GM19043 (cell line): Measurements from ENCODE around the gene ACOT2.

ENCODE experiments used
- ATAC-seq: cut with Tn5 transposase; IDR thresholded peaks from one replicate; pipeline ENCODE4 v1.9.1; 2021; ENCODE audit warnings: low read depth; ENCODE audit not compliant: unreplicated experiment

ACOT2 gene

DNA sequence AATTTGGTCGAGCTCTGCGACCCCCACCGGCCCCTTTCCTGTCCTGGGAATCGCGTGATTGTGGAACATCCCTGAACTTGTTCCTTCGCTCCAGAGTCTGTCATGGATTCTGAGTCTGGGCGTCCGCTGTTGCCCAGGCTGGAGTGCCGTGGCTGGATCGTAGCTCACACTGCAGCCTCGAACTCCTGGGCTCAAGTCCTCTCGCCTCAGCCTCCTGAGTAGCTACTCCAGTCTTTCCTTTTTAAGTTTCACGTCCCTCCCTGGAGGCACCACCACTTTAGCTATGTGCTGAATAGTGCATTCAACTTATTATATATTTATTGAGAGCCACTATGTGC is 44.0 kb downstream of the ACOT2 start:
- ATAC-seq, result no peak

DNA sequence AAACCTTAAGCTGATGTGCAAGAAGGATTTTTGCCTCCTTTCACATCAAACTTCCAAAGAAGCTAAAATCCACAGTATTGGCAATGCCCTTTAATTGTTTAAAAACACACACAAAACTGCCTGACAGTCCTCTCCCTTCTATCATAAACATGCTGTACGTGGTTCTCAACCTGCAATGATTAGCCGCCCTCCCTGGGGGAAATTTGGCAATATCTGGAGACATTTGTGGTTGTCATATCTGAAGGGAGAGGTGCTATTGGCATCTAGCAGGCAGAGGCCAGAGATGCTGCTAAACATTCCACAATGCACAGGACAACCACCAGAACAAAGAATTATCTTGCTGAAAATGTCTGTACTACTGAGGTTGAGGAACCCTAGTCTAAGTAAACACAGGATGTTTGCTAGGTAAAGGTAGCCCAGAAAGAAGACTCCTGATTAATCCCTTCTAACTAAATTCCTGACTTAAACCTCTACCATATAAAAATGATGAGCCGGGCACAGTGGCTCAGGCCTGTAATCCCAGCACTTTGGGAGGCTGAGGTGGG is 44.5 kb downstream of the ACOT2 start:
- ATAC-seq, result no peak

GRCh38 chr14:73616831-73617230 is 47.8 kb downstream of the ACOT2 start:
- no peak for ATAC-seq

GRCh38 chr14:73619524-73619923 is 50.5 kb downstream of the ACOT2 start:
- no peak for ATAC-seq

DNA sequence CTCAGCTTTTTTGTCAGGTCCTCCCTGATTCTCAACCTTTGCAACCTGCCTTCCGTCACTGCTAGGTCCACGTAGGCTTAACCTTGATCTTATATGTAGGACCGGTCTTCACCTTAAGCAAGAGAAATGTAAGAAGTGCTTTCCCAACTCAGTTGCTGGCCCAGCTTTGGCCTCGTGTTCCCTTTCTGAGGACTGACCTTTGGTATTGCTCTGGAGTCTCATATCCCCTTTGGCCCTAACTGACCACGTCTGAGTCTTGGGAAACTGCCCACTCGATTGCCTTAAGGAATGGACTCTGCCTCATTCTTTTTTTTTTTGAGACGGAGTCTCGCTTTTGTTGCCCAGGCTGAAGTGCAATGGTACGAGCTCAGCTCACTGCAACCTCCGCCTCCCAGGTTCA is 51.3 kb downstream of the ACOT2 start:
- no peak for ATAC-seq

DNA sequence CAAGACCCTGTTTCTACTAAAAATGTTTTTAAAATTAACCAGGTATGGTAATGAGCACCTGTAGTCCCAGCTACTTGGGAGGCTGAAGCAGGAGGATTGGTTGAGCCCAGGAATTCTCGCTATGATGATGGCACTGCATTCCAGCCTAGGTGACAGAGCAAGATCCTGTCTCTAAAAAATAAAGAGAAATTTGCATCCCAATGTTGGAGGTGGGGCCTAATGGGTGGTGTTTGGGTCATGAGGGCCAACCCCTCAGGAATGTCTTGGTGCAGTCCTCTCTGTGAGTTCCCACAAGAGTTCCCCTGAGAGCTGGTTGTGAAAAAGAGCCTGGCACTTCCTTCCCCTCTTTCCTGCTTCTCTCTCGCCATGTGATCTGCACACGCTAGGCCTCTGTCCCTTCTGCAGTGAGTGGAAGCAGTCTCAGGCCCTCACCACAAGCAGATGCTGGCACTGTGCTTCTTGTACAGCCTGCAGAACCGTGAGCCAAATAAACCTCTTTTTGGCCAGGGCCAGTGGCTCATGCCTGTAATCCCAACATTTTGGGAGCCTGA is 54.6 kb downstream of the ACOT2 start:
- no peak for ATAC-seq
